ENCODE data around the gene EREG. TPM values are rescaled to one million over a fixed set of nuclear protein-coding genes. Genes with fewer than 3 reads are reported as not detected.
"Not testable (repeated sequence)": the region's sequence is repeated elsewhere in the genome, so short reads cannot be mapped to it uniquely, and the experiment has no call there.

EREG gene
- total RNA-seq, 3 donors from 2014 or later, result 1.5 to 8.8 (median 2.3) TPM

DNA sequence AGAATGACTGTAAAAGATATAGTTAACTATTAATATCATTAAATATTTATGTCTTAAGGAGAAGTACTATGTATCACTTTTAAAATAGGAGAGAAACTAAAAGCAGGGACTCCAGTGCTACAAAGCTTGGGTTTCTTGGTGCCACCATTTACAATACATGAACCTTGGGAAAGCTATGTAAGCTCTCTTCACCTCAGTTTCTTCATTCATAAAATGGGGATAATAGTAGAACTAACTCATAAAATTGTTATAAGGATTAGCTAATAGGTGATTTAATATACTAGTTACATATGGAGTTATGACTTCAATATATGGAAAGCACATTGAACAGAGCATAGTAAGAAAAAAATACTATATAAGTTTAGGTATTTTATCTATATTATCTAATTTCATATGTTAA is 33.0 kb upstream of the EREG start:
- Histone ChIP-seq H3K4me3 (no peak overlapping the region), H3K4me1 (ENCODE audit: low read depth) (no peaks in the 10 kb centered on the region), H3K9me3 (no peaks in the 10 kb centered on the region), H3K36me3 (ENCODE audit: low read depth) (no peaks in the 10 kb centered on the region)
- no peak for DNase-seq
- no peak for ATAC-seq
- TF ChIP-seq, protein P1, sequence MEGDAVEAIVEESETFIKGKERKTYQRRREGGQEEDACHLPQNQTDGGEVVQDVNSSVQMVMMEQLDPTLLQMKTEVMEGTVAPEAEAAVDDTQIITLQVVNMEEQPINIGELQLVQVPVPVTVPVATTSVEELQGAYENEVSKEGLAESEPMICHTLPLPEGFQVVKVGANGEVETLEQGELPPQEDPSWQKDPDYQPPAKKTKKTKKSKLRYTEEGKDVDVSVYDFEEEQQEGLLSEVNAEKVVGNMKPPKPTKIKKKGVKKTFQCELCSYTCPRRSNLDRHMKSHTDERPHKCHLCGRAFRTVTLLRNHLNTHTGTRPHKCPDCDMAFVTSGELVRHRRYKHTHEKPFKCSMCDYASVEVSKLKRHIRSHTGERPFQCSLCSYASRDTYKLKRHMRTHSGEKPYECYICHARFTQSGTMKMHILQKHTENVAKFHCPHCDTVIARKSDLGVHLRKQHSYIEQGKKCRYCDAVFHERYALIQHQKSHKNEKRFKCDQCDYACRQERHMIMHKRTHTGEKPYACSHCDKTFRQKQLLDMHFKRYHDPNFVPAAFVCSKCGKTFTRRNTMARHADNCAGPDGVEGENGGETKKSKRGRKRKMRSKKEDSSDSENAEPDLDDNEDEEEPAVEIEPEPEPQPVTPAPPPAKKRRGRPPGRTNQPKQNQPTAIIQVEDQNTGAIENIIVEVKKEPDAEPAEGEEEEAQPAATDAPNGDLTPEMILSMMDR (IDR thresholded peaks at IDR 0.05), result no peak
- intact Hi-C loops (cut with DNase I, micrococcal nuclease), result no loop called here

DNA sequence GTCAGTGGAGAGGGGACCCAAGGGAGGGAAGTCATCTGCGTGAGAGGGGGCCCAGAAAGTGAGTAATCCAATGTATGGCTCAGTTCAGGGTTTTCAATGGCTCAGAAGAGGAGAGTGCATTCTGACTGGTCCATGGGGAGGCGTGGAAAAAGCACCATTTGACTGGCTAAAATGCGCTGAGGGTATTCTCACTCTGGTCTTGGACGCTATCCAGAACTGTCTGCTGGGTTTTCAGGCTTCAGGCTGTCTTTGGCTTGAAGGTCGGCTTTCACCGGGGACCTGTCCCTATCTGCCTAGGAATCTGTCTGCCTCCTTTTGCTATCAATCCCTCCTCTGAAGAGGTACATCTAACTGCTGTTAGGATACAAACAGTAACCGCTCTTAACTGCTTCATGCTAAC is 30.3 kb upstream of the EREG start:
- DNase-seq (no peak), ATAC-seq (no peak)
- TF ChIP-seq, protein P1 (IDR thresholded peaks at IDR 0.05), result no peak
- no peaks in the 10 kb centered on the region for H3K4me1 ChIP-seq (ENCODE audit: low read depth)
- no peaks in the 10 kb centered on the region for H3K36me3 ChIP-seq (ENCODE audit: low read depth)
- H3K9me3 ChIP-seq, result no peaks in the 10 kb centered on the region
- intact Hi-C loops (cut with DNase I, micrococcal nuclease), result no loop called here
- H3K4me3 ChIP-seq, result no peak overlapping the region

DNA sequence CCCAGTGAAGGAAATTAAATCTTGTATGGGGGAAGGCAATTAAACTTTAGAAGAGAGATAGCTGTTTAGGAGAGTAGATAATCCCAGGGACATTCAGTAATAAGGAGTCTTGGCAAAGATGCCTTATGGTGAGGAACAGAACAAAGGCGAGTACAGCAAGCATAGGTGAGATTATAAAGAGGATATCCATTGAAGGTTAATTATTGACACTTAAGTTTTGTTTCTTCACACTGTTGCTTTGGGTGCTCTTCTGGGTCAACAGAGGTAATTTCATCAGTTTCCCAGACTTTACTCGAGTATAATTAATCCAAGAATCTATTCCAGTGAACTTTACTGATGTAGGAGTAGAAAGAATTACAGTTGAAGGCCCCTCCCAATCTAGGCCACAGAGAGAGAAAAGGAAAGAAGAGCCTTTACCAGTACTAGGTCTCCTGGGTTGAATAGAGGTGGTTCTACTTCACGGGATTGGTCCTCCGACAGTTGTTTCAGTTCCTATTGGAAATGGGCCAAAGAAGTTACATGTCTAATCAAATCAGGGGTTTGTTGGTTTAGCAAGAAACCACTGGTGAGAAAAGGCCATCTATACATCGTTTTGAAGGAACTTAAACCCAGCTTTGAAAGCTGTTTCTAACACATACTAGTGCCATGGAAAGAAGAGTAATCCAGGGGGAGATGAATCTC is 29.5 kb upstream of the EREG start:
- no peaks in the 10 kb centered on the region for H3K4me1 ChIP-seq (ENCODE audit: low read depth)
- TF ChIP-seq, protein P1 (IDR thresholded peaks at IDR 0.05), result no peak
- no peak for ATAC-seq
- no peak for DNase-seq
- no peak overlapping the region for H3K4me3 ChIP-seq
- intact Hi-C loops (cut with DNase I, micrococcal nuclease), result no loop called here
- H3K9me3 ChIP-seq, result no peaks in the 10 kb centered on the region
- H3K36me3 ChIP-seq (ENCODE audit: low read depth), result no peaks in the 10 kb centered on the region

DNA sequence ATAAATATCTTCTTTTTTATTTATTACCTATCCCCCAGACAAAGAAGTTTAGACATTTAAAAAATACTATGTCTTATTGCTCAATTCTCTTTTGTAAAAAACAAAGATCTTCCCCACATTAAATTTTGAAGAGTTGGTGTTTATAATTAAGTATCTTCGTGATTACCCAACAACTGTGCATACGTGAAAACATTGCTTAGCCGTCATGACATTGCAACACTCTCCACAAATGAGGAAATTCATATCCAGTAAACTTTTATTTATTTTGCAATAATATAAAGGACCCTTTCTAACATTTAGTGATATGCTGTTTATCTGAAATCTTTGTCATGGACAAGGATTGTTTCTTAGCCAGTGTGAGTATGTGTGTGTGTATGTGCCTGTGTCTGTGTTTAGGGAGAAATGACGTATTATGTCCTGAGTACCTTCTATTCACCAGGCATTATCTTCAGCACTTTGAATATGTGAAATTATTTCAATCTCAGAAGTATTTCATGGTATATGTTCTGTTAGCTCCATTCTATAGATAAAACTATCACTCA is 26.1 kb upstream of the EREG start:
- Histone ChIP-seq H3K4me1 (ENCODE audit: low read depth) (no peaks in the 10 kb centered on the region), H3K36me3 (ENCODE audit: low read depth) (no peaks in the 10 kb centered on the region), H3K4me3 (no peak overlapping the region), H3K9me3 (peaks cover 6% of the 10 kb centered on the region)
- TF ChIP-seq, protein P1 (IDR thresholded peaks at IDR 0.05), result no peak
- ATAC-seq (no peak), DNase-seq (no peak)
- intact Hi-C loops (cut with DNase I, micrococcal nuclease), result no loop called here

DNA sequence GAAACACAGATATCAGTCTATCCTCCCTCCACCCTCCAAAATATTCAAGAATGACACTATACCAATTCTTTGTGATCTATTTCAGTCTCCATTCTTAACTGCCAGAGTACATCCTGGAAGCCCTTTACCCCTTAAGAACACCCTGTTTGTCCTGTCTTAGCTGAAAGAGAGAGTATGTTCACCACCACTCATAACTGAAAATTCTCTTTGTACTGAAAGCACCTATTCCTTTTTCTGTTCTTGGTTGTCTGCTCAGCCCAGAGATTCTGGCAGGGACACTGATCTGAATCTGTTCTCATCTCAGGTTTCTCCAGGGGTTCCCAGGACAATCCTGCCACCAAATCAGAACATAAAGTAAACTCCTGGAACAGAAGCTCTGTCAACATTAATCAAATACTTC is 25.4 kb upstream of the EREG start:
- Histone ChIP-seq H3K9me3 (peaks cover 12% of the 10 kb centered on the region), H3K36me3 (ENCODE audit: low read depth) (no peaks in the 10 kb centered on the region), H3K4me1 (ENCODE audit: low read depth) (no peaks in the 10 kb centered on the region), H3K4me3 (no peak overlapping the region)
- ATAC-seq (no peak), DNase-seq (no peak)
- intact Hi-C loops (cut with DNase I, micrococcal nuclease), result no loop called here
- TF ChIP-seq, protein P1 (IDR thresholded peaks at IDR 0.05), result no peak

DNA sequence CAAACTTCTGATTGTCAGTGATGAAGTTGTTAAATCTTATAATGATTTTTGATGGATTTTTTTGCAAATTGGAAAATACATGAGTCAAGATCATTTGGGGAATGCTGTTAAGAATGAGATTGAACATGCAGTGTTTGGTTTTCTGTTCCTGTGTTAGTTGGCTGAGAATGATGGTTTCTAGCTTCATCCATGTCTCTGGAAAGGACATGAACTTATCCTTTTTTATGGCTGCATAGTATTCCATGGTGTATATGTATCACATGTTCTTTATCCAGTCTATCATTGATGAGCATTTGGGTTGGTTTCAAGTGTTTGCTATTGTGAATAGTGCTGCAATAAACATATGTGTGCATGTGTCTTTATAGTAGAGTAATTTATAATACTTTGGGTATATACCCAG is 24.5 kb upstream of the EREG start:
- ATAC-seq; DNase-seq; H3K4me3 ChIP-seq; intact Hi-C loops (cut with DNase I, micrococcal nuclease); H3K36me3 ChIP-seq (ENCODE audit: low read depth); H3K4me1 ChIP-seq (ENCODE audit: low read depth): not testable (repeated sequence)
- peaks cover 16% of the 10 kb centered on the region for H3K9me3 ChIP-seq

All from mucosa of descending colon (tissue), 3 donors.